ENCODE results near the gene TMEM94. TPM values are rescaled to one million over a fixed set of nuclear protein-coding genes. Genes with fewer than 3 reads are reported as not detected.

The TMEM94 gene
- total and polyA plus RNA-seq, 9 of the 15 experiments (the other 6 are each of a cell fraction or from before 2014, with no cell fraction given) = 0.35 to 48.1 (median 14.4) TPM

- TF ChIP-seq SAFB (IDR thresholded peaks at IDR 0.05; ENCODE audit: borderline replicate concordance, low read depth, low read length) (no peak), TFE3 (CRISPR knock-in tag; IDR thresholded peaks at IDR 0.05) (peak; percentile 39; the same call in 1 of the 2 replicates), PTRF (tag; IDR thresholded peaks at IDR 0.05) (no peak), PHB (CRISPR knock-in tag; IDR thresholded peaks at IDR 0.05) (no peak), ARID3A (IDR thresholded peaks at IDR 0.05; ENCODE audit: borderline replicate concordance, low read depth, low read length) (no peak), MECOM (CRISPR knock-in tag; IDR thresholded peaks at IDR 0.05) (no peak), ZBTB7A (IDR thresholded peaks at IDR 0.05; ENCODE audit: borderline replicate concordance, control insufficient read depth, low read depth, low read length) (peak; percentile 74; the same call in 1 of the 2 replicates), HCFC1 (IDR thresholded peaks at IDR 0.05; ENCODE audit: low read depth, low read length) (no peak), GABPA (tag; conservative IDR thresholded peaks at IDR 0.05; ENCODE audit: low read depth) (no peak), ZNF740 (CRISPR knock-in tag; IDR thresholded peaks at IDR 0.05) (no peak), ZNF740 (tag; IDR thresholded peaks at IDR 0.05) (no peak), ZNF79 (CRISPR knock-in tag; IDR thresholded peaks at IDR 0.05; ENCODE audit: low read depth) (no peak), PHF8 (IDR thresholded peaks at IDR 0.05; ENCODE audit: borderline replicate concordance, low read length) (no peak; the same call in 1 of the 2 replicates), SREBF2 (CRISPR knock-in tag; IDR thresholded peaks at IDR 0.05) (no peak), ATF2 (CRISPR knock-in tag; IDR thresholded peaks at IDR 0.05) (no peak), HDAC8 (tag; IDR thresholded peaks at IDR 0.05) (no peak), SFPQ (IDR thresholded peaks at IDR 0.05; ENCODE audit: low read depth, low read length) (no peak), THRA (IDR thresholded peaks at IDR 0.05) (no peak)
Measured at GRCh38 chr17:75457047-75457654, 716 bp downstream of the TMEM94 start (continued).
